Activated T-cell treated with anti-CD3 and anti-CD28 coated beads, Interleukin-2, amount 50 U/mL, for 72 hours (primary cell): Measurements from ENCODE around the gene EPAS1. TPM values are rescaled to one million over a fixed set of nuclear protein-coding genes. Genes with fewer than 3 reads are reported as not detected.
A peak's percentile ranks its signal among the peaks of the same experiment; 100 is the strongest.

ENCODE experiments used
- ATAC-seq, 2 donors: fragments of 150-1000 bp; cut with Tn5 transposase; replicated peaks in 1 of 2; 2 replicates each; pipeline ENCODE4 v1.10.0; 2021; ENCODE audit warnings: moderate library complexity in 2 of 2, mild to moderate bottlenecking in 1 of 2
- DNase-seq, 2 donors: peaks; one replicate each; pipeline ENCODE4 v3.0.0; 2021 to 2022; ENCODE audit warnings: mixed read lengths in 1 of 2
- H3K27ac Mint-ChIP-seq: one replicate; pipeline ENCODE4 v1.8.0; 2022; ENCODE audit warnings: mild to moderate bottlenecking, moderate library complexity, mixed read lengths
- H3K27me3 Mint-ChIP-seq: one replicate; pipeline ENCODE4 v1.8.0; 2022; ENCODE audit warnings: low read depth, mixed read lengths
- H3K36me3 Mint-ChIP-seq, 2 donors: one replicate each; pipeline ENCODE4 v1.8.0; 2022; ENCODE audit warnings: mixed read lengths in 2 of 2, mild to moderate bottlenecking in 1 of 2; ENCODE audit not compliant: insufficient read depth in 2 of 2
- H3K4me1 Mint-ChIP-seq: one replicate; pipeline ENCODE4 v1.8.0; 2022; ENCODE audit warnings: low read depth, mixed read lengths
- H3K4me3 Mint-ChIP-seq, 2 donors: one replicate each; pipeline ENCODE4 v1.8.0; 2022; ENCODE audit warnings: mild to moderate bottlenecking in 2 of 2, mixed read lengths in 2 of 2, moderate library complexity in 2 of 2
- H3K9me3 Mint-ChIP-seq, 2 donors: one replicate each; pipeline ENCODE4 v1.8.0; 2022; ENCODE audit warnings: mixed read lengths in 2 of 2
- total RNA-seq, 2 donors: library from RNA; stranded (reverse); gene quantifications; one replicate each; pipeline ENCODE4 v1.2.3, GENCODE V29; 2022

EPAS1 gene
- total RNA-seq, 2 donors from 2014 or later: 50.8 to 219 TPM

DNA sequence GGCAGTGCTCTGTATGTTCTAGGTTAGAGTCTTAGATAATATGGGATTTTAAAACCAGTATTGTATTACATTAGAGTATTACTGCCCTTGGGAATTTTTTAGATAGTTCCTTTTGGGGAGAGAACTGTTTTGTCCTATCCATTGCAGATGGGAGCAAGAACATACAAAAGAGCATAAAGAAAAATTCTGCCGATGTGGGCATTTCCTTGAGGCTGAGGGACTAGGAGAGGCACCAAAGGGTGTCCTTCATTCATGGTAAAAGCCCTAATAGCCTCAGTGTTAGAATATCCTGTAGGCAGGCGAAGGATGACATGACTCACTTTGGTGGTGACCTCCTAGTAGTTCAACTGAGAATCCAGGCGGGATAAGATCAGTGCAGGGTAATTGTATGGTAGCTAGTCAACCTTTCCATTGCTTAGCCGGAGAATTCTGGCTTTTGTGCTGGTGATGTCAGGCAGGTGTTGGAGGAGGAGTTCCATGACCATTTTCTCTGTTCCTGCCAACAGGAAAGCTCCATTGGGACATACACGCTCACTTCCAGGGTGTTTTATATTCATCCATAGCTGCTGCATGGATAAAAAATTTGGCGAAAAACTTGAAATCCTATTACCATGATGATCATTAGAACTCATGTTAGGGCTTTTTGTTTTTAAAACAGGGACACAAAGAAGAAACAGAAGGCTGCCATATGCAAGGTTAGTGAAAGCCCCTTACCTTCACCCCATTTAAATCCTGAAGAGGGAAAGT is 28.1 kb downstream of the EPAS1 start:
- ATAC-seq (no peak), DNase-seq (no peak)
- Mint-ChIP-seq H3K36me3 (peaks cover 0 to 2% of the 10 kb centered on the region in 2 donors), H3K27ac (no peak overlapping the region), H3K9me3 (no peaks in the 10 kb centered on the region), H3K27me3 (peaks cover 5% of the 10 kb centered on the region), H3K4me1 (peaks cover 23% of the 10 kb centered on the region), H3K4me3 (no peak overlapping the region)

GRCh38 chr2:46326231-46326980 is 29.2 kb downstream of the EPAS1 start:
- Mint-ChIP-seq H3K27ac (no peak overlapping the region), H3K4me1 (peaks cover 23% of the 10 kb centered on the region)

DNA sequence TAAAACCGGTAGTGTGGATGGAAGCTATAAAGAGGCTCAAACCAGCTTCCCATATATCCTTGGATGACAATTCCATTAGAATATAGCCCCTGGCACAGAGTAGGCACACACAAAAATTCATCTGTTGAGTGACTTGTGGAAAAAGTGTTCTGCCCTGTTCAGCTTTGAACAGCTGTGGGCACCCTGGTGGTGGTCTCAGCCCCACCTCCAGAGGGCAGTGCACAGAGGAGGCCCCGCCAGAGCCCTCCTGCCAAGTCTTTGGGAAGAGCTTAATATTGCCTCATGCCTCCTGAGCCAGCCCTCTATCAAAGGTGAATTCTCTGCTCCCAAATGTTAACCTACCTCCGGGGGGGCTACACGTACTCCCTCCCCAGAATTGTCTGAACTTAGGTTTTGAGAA is 30.4 kb downstream of the EPAS1 start:
- ATAC-seq (no peak), DNase-seq (no peak)
- Mint-ChIP-seq H3K27me3 (peaks cover 4% of the 10 kb centered on the region), H3K27ac (no peak overlapping the region), H3K4me1 (peaks cover 23% of the 10 kb centered on the region), H3K36me3 (peaks cover 0 to 2% of the 10 kb centered on the region in 2 donors), H3K4me3 (no peak overlapping the region), H3K9me3 (no peaks in the 10 kb centered on the region)

More at GRCh38 chr2:46326231-46326980, 29.2 kb downstream of the EPAS1 start:
- no peak for ATAC-seq
- Mint-ChIP-seq H3K36me3 (peaks cover 0 to 2% of the 10 kb centered on the region in 2 donors), H3K9me3 (no peaks in the 10 kb centered on the region), H3K27me3 (peaks cover 5% of the 10 kb centered on the region), H3K4me3 (no peak overlapping the region)
- no peak for DNase-seq

DNA sequence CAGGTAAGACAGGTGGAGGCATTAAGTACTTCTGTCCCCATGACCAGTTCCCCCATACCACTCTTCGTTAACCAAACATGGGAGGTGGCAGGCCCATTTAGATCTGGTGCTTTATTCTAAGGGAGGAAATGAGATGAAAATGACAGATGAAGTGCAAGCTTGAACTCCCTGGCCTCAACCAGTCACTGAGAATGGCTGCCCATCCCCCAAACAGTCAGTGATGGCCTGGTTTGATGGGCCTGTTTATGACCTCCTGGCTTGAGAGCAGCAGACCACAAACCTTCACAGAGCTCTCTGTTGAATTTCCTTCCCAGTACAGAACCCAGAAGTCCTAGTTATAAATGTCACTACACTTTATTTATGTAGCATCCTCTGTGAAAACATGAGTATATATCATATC is 31.1 kb downstream of the EPAS1 start:
- Mint-ChIP-seq H3K27ac (no peak overlapping the region), H3K4me1 (peaks cover 23% of the 10 kb centered on the region), H3K36me3 (peaks cover 0 to 2% of the 10 kb centered on the region in 2 donors), H3K4me3 (no peak overlapping the region), H3K9me3 (no peaks in the 10 kb centered on the region), H3K27me3 (peaks cover 3% of the 10 kb centered on the region)
- ATAC-seq: no peak
- DNase-seq: no peak

- H3K9me3 Mint-ChIP-seq: no peaks in the 10 kb centered on the region
- H3K4me1 Mint-ChIP-seq: peaks cover 23% of the 10 kb centered on the region
- no peak overlapping the region for H3K4me3 Mint-ChIP-seq
- no peak overlapping the region for H3K27ac Mint-ChIP-seq
- ATAC-seq (no peak), DNase-seq (no peak)
- peaks cover 8% of the 10 kb centered on the region for H3K27me3 Mint-ChIP-seq
- H3K36me3 Mint-ChIP-seq: peaks cover 0 to 2% of the 10 kb centered on the region in 2 donors
Measured at GRCh38 chr2:46328829-46329228, 31.6 kb downstream of the EPAS1 start.

DNA sequence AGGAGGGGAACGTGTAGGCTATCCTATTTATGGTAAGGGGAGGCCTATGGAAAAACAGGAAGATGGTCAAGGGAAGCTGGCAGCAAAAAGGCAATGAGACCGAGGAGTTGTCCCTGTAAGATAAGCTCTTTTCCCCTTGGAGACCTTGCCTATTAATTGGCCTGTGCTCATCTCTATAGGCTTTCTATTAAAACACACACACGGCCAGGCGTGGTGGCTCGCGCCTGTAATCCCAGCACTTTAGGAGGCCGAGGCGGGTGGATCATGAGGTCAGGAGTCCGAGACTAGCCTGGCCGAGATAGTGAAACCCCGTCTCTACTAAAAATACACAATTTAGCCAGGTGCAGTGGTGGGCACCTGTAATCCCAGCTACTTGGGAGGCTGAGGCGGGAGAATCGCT is 32.1 kb downstream of the EPAS1 start:
- Mint-ChIP-seq H3K27me3 (peaks cover 8% of the 10 kb centered on the region), H3K27ac (no peak overlapping the region), H3K36me3 (peaks cover 0 to 2% of the 10 kb centered on the region in 2 donors), H3K4me1 (peaks cover 26% of the 10 kb centered on the region), H3K4me3 (no peak overlapping the region), H3K9me3 (no peaks in the 10 kb centered on the region)
- ATAC-seq: no peak
- no peak for DNase-seq

DNA sequence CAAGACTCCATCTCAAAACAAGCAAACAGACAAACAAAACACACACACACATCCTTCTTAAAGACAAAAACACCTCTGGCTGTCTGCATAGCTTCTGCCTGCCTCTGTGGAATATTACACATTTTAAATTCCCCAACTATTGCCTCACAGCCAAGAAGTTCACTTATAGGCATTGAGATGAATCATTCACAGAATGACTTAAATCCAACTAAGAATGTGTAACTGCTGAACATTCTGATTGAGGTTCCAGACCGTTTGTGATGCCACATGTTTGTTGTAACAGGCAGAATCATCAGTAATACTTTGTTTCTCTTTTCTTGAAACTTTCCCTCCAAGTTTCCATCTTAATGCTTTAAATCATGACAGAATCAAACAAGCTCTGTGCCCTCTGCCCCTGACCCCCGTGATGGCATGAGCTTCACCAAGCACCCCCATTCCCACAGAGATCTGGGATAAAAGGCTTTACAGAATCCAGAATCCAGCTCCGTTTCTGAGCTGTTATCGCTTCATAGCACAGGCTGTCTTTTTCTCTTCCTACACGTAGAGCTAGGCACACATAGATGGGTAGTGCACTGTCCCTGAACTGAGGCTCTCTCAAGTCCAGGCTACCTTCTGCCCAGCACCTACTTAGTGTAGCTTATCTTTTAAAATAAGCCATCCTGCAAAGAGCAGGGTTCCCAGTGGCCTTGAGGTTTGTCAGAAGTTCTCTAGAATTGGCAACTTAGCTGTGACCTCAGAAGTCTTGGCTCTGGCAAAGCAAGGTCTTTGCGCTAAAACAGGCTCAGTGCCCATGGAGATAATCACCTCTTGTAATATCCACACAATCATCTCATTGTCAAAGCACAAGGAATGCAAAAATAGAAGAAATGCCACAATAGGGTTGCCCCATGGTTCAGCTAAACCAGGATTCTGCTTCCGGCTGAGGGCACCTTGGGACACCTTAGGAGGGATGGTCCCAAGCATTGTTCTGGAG is 32.9 kb downstream of the EPAS1 start:
- H3K27me3 Mint-ChIP-seq: peaks cover 8% of the 10 kb centered on the region
- DNase-seq (no peak), ATAC-seq (peak; percentile 79 to 87)
- no peak overlapping the region for H3K4me3 Mint-ChIP-seq
- H3K9me3 Mint-ChIP-seq: no peaks in the 10 kb centered on the region
- peaks cover 0 to 2% of the 10 kb centered on the region in 2 donors for H3K36me3 Mint-ChIP-seq
- H3K4me1 Mint-ChIP-seq: peaks cover 33% of the 10 kb centered on the region
- H3K27ac Mint-ChIP-seq: peak overlapping the region; percentile 0

DNA sequence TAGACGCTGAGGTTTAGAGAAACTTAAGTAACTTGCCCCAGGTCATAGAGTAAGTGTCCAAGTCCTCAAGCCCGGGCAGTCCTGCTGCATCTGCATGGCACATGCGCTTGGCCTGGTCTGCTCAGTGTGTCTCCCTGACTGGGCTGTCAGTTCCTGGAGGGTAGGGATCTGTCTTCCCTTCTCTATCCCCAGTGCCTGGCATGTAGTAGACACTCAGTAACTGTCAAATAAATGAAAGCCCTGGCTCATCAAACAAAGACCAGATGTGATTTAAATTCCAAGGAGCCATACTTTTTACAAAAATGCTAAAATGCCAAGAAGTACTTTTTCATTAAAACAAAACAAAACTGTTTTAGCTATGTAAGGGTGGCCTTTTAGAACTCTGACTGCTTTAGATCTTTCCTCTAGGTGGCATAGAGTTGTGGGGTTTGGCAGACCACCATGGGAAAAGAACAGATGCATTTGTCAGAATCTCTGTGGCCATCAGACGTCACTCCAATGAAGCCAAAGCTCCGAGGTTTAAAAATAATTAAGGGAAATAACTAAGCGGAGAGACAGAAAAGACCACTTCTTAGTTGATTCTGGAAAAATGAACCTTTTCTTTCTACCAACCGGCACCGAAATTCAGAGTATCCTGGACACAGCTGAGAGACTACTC is 34.0 kb downstream of the EPAS1 start:
- H3K4me3 Mint-ChIP-seq: no peak overlapping the region
- H3K4me1 Mint-ChIP-seq: peaks cover 42% of the 10 kb centered on the region
- DNase-seq: no peak
- no peak overlapping the region for H3K27ac Mint-ChIP-seq
- peaks cover 0 to 2% of the 10 kb centered on the region in 2 donors for H3K36me3 Mint-ChIP-seq
- no peaks in the 10 kb centered on the region for H3K9me3 Mint-ChIP-seq
- peaks cover 8% of the 10 kb centered on the region for H3K27me3 Mint-ChIP-seq
- no peak for ATAC-seq

GRCh38 chr2:46332686-46333281 is 35.6 kb downstream of the EPAS1 start:
- Mint-ChIP-seq H3K4me3 (no peak overlapping the region), H3K4me1 (peaks cover 52% of the 10 kb centered on the region), H3K27me3 (peaks cover 13% of the 10 kb centered on the region), H3K36me3 (peaks cover 0 to 2% of the 10 kb centered on the region in 2 donors), H3K9me3 (no peaks in the 10 kb centered on the region), H3K27ac (no peak overlapping the region)
- DNase-seq (no peak), ATAC-seq (no peak)

GRCh38 chr2:46333912-46334311 is 36.7 kb downstream of the EPAS1 start:
- H3K36me3 Mint-ChIP-seq: peaks cover 0 to 2% of the 10 kb centered on the region in 2 donors
- peaks cover 13% of the 10 kb centered on the region for H3K27me3 Mint-ChIP-seq
- H3K9me3 Mint-ChIP-seq: no peaks in the 10 kb centered on the region
- no peak for DNase-seq
- ATAC-seq: no peak
- peaks cover 47% of the 10 kb centered on the region for H3K4me1 Mint-ChIP-seq
- no peak overlapping the region for H3K4me3 Mint-ChIP-seq
- no peak overlapping the region for H3K27ac Mint-ChIP-seq

DNA sequence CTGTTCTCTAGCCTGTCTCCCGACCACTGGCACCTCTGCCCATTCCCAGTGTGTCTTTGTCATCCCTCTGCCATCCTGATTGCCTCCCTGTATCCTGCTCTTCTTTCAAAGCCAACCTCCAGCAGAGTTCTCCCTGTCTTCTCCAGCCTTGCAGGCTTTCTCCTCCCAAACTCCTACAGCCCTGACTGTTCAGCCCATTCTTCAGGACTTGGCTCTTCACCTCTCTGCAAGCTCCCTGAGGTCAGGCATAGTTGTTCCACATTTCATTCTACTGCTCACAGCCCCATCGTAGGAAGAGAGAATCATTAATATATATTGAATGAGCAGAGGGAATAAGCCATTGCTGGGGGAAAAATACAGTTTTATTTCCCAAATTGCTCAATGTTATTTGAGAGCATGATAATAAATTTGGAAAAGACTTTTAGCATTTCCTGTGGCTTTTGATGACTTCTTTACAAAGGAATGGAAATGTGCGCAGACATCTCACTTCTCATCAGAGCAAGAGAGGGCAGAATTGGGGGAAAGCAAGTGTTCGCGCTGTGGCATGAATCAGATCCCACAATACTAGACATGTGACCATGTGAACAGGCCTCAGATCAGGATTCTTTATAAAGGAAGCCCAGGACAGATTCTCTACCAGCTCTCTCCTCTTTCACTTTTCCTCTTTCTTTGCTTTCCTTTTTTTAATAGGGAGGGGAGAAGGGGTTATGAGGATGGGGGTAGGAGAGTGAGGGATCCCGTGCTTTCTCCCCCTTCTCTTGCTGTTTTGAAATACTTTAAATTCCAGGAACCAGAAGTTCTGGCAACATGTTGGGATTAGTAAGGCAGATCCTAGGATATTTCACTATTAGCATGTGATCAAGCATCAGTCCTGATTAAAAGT is 37.4 kb downstream of the EPAS1 start:
- H3K4me3 Mint-ChIP-seq: no peak overlapping the region
- H3K4me1 Mint-ChIP-seq: peaks cover 40% of the 10 kb centered on the region
- ATAC-seq (no peak), DNase-seq (no peak)
- H3K27me3 Mint-ChIP-seq: peaks cover 13% of the 10 kb centered on the region
- H3K27ac Mint-ChIP-seq: no peak overlapping the region
- H3K36me3 Mint-ChIP-seq: peaks cover 0 to 2% of the 10 kb centered on the region in 2 donors
- no peaks in the 10 kb centered on the region for H3K9me3 Mint-ChIP-seq
